OCI-LY1 (cell line): ENCODE measurements around the gene LZTFL1.

Experiments
- EZH2 ChIP-seq: fragments of 200-600 bp; sonication (generic), shearing (Covaris generic); IDR thresholded peaks from 2 replicates; pipeline ENCODE4 v1.8.0; 2017; ENCODE audit warnings: borderline replicate concordance, mixed run types, mild to moderate bottlenecking, antibody characterized with exemption, low read length, moderate library complexity, mixed read lengths
- TF ChIP-seq, protein P1 (sequence below): fragments of 200-600 bp; sonication (generic), shearing (Covaris generic); IDR thresholded peaks from 2 replicates; pipeline ENCODE4 v1.5.1; 2017; ENCODE audit warnings: mild to moderate bottlenecking, antibody characterized with exemption, low read length, moderate library complexity, mixed read lengths

- TF ChIP-seq, protein P1, sequence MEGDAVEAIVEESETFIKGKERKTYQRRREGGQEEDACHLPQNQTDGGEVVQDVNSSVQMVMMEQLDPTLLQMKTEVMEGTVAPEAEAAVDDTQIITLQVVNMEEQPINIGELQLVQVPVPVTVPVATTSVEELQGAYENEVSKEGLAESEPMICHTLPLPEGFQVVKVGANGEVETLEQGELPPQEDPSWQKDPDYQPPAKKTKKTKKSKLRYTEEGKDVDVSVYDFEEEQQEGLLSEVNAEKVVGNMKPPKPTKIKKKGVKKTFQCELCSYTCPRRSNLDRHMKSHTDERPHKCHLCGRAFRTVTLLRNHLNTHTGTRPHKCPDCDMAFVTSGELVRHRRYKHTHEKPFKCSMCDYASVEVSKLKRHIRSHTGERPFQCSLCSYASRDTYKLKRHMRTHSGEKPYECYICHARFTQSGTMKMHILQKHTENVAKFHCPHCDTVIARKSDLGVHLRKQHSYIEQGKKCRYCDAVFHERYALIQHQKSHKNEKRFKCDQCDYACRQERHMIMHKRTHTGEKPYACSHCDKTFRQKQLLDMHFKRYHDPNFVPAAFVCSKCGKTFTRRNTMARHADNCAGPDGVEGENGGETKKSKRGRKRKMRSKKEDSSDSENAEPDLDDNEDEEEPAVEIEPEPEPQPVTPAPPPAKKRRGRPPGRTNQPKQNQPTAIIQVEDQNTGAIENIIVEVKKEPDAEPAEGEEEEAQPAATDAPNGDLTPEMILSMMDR = no peak
- TF ChIP-seq EZH2 = no peak
These were observed 64.1 kb downstream of the LZTFL1 start for GRCh38 chr3:45777746-45778386.
